WTC11 (cell line): ENCODE data around the gene RNF2. TPM values are rescaled to one million over a fixed set of nuclear protein-coding genes. Genes with fewer than 3 reads are reported as not detected.

Experiments used
- ATAC-seq: fragments of 200-7000 bp; cut with Tn5 transposase; 2 replicates; pipeline ENCODE4 v1.10.0; 2021; ENCODE audit warnings: mild to moderate bottlenecking, moderate library complexity
- CTCF ChIA-PET: fragments of 300-600 bp; sonication (Branson Sonifier 250); formaldehyde crosslinking; loops from one replicate; lab custom pipeline; 2021; ENCODE audit warnings: antibody characterized with exemption; lab: Charles Lee
- POLR2A ChIA-PET: fragments of 350-600 bp; sonication (Branson Sonifier 250); formaldehyde crosslinking; loops from one replicate; lab custom pipeline; 2021; ENCODE audit warnings: antibody characterized with exemption; lab: Charles Lee
- DNase-seq: peaks from one replicate; pipeline ENCODE4 v3.0.0; 2021; ENCODE audit warnings: low spot score
- H3K27ac Mint-ChIP-seq: 2 replicates; pipeline ENCODE4 v1.8.0; 2021; ENCODE audit warnings: mixed read lengths
- H3K27me3 Mint-ChIP-seq: 2 replicates; pipeline ENCODE4 v1.8.0; 2021; ENCODE audit warnings: low read depth, mild to moderate bottlenecking, moderate library complexity, mixed read lengths
- H3K36me3 Mint-ChIP-seq: 2 replicates; pipeline ENCODE4 v1.8.0; 2021; ENCODE audit warnings: mixed read lengths
- H3K4me1 Mint-ChIP-seq: 2 replicates; pipeline ENCODE4 v1.8.0; 2022; ENCODE audit warnings: mixed read lengths
- H3K4me3 Mint-ChIP-seq: 2 replicates; pipeline ENCODE4 v1.8.0; 2021; ENCODE audit warnings: mild to moderate bottlenecking, moderate library complexity, mixed read lengths
- H3K9me3 Mint-ChIP-seq: 2 replicates; pipeline ENCODE4 v1.8.0; 2021; ENCODE audit warnings: mixed read lengths
- ATF6 ChIP-seq: sonication (generic); formaldehyde crosslinking; IDR thresholded peaks from 2 replicates; pipeline ENCODE4 v1.8.1; 2023; ENCODE audit warnings: mild to moderate bottlenecking, missing genetic modification reagents
- CREM ChIP-seq: sonication (generic); formaldehyde crosslinking; IDR thresholded peaks from 2 replicates; pipeline ENCODE4 v1.8.1; 2022; ENCODE audit warnings: mild to moderate bottlenecking, missing genetic modification reagents, moderate library complexity
- SMAD4 ChIP-seq: sonication (generic); formaldehyde crosslinking; IDR thresholded peaks from 2 replicates; pipeline ENCODE4 v1.8.0; 2022; ENCODE audit warnings: mild to moderate bottlenecking, missing genetic modification reagents
- ZNF138 ChIP-seq: sonication (generic); formaldehyde crosslinking; conservative IDR thresholded peaks from 2 replicates; pipeline ENCODE4 v1.8.1; 2022; ENCODE audit warnings: mild to moderate bottlenecking, moderate library complexity, missing genetic modification reagents
- ZNF512 ChIP-seq: sonication (generic); formaldehyde crosslinking; IDR thresholded peaks from 2 replicates; pipeline ENCODE4 v1.8.1; 2022; ENCODE audit warnings: missing genetic modification reagents, borderline replicate concordance
- total RNA-seq: library from RNA; stranded (reverse); gene quantifications from 3 replicates; pipeline ENCODE4 v1.2.3, GENCODE V29; 2021
- TF ChIP-seq, protein P1 (sequence below): sonication (generic); formaldehyde crosslinking; IDR thresholded peaks from 2 replicates; pipeline ENCODE4 v1.8.1; 2022; ENCODE audit warnings: mild to moderate bottlenecking, missing genetic modification reagents, moderate library complexity, borderline replicate concordance
- TF ChIP-seq, protein P2 (sequence below): fragments of 250-450 bp; sonication (Bioruptor Pico); IDR thresholded peaks from 2 replicates; pipeline ENCODE4 v1.9.0; 2021; ENCODE audit warnings: mild to moderate bottlenecking, borderline replicate concordance
- TF ChIP-seq, protein P3 (sequence below): fragments of 250-450 bp; sonication (Bioruptor Pico); IDR thresholded peaks from 2 replicates; pipeline ENCODE4 v1.9.0; 2021; ENCODE audit warnings: mild to moderate bottlenecking
- TF ChIP-seq, protein P4 (sequence below): sonication (generic); formaldehyde crosslinking; IDR thresholded peaks from 2 replicates; pipeline ENCODE4 v1.8.0; 2023; ENCODE audit warnings: mild to moderate bottlenecking, missing genetic modification reagents
- TF ChIP-seq, protein P5 (sequence below): sonication (generic); formaldehyde crosslinking; IDR thresholded peaks from 2 replicates; pipeline ENCODE4 v1.8.0; 2022; ENCODE audit warnings: mild to moderate bottlenecking, missing genetic modification reagents

Gene RNF2
- total RNA-seq, 1 experiment from 2014 or later: 37.3 TPM

DNA sequence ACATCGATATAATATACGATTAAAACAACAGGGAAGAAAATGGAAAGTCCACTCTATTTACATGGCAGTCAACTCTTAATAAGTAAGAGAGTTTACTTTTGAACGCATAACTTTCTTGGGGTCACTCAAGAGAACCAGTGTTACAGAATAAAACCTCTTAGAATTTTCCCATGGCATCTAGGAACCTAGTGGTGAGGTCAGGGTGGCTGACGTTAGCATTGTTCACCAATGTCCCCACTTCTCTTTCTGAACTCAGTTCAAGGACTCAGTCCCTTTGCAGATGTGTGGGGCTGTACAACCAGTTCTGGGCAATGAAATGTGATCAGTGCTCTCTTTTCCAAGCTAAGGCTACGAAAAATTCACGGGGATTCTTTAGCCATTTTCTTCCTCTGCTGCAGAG is 2.6 kb upstream of the RNF2 start (continued):
- no peak for TF ChIP-seq ATF6 (CRISPR knock-in tag)
- TF ChIP-seq CREM (CRISPR knock-in tag): no peak

DNA sequence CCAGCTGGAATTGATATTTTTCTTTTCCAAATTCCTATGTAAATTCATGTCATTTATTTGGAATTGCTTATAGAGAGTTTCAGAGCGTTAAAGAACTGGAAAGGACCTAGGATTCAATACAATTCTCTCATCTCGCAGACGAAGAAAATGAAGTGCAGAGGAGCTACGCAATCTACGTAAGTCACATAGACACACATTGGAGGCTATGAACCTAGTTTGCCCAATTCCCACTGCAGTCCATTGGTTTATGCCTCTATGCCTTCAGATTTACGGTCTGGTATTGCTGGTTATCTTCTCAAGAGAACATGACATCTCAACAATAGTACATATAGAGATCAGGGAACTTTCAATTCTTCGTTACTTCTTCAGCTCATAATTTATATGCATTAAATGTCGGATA is 971 bp upstream of the RNF2 start:
- H3K36me3 Mint-ChIP-seq: 0 out of 2 replicates have a peak, but pooled peaks cover 7% of the 10 kb centered on the region
- H3K4me1 Mint-ChIP-seq: peaks cover 38% of the 10 kb centered on the region
- H3K4me3 Mint-ChIP-seq: peak overlapping the region; percentile 72
- POLR2A ChIA-PET: interaction anchor here (1.0 kb wide), 1 partner anchor 273 kb away, joined by 4 read pairs; the partner anchor contains the start of gene IVNS1ABP
- peaks cover 27% of the 10 kb centered on the region for H3K27me3 Mint-ChIP-seq
- peak overlapping the region; percentile 66; the same call in 1 of the 2 replicates for H3K27ac Mint-ChIP-seq
- TF ChIP-seq, protein P1, sequence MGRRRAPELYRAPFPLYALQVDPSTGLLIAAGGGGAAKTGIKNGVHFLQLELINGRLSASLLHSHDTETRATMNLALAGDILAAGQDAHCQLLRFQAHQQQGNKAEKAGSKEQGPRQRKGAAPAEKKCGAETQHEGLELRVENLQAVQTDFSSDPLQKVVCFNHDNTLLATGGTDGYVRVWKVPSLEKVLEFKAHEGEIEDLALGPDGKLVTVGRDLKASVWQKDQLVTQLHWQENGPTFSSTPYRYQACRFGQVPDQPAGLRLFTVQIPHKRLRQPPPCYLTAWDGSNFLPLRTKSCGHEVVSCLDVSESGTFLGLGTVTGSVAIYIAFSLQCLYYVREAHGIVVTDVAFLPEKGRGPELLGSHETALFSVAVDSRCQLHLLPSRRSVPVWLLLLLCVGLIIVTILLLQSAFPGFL (CRISPR knock-in tag): no peak
- TF ChIP-seq, protein P2, sequence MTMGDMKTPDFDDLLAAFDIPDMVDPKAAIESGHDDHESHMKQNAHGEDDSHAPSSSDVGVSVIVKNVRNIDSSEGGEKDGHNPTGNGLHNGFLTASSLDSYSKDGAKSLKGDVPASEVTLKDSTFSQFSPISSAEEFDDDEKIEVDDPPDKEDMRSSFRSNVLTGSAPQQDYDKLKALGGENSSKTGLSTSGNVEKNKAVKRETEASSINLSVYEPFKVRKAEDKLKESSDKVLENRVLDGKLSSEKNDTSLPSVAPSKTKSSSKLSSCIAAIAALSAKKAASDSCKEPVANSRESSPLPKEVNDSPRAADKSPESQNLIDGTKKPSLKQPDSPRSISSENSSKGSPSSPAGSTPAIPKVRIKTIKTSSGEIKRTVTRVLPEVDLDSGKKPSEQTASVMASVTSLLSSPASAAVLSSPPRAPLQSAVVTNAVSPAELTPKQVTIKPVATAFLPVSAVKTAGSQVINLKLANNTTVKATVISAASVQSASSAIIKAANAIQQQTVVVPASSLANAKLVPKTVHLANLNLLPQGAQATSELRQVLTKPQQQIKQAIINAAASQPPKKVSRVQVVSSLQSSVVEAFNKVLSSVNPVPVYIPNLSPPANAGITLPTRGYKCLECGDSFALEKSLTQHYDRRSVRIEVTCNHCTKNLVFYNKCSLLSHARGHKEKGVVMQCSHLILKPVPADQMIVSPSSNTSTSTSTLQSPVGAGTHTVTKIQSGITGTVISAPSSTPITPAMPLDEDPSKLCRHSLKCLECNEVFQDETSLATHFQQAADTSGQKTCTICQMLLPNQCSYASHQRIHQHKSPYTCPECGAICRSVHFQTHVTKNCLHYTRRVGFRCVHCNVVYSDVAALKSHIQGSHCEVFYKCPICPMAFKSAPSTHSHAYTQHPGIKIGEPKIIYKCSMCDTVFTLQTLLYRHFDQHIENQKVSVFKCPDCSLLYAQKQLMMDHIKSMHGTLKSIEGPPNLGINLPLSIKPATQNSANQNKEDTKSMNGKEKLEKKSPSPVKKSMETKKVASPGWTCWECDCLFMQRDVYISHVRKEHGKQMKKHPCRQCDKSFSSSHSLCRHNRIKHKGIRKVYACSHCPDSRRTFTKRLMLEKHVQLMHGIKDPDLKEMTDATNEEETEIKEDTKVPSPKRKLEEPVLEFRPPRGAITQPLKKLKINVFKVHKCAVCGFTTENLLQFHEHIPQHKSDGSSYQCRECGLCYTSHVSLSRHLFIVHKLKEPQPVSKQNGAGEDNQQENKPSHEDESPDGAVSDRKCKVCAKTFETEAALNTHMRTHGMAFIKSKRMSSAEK (CRISPR knock-in tag): no peak
- TF ChIP-seq SMAD4 (no peak), ZNF138 (CRISPR knock-in tag) (no peak), ZNF512 (CRISPR knock-in tag) (no peak)
- TF ChIP-seq, protein P3, sequence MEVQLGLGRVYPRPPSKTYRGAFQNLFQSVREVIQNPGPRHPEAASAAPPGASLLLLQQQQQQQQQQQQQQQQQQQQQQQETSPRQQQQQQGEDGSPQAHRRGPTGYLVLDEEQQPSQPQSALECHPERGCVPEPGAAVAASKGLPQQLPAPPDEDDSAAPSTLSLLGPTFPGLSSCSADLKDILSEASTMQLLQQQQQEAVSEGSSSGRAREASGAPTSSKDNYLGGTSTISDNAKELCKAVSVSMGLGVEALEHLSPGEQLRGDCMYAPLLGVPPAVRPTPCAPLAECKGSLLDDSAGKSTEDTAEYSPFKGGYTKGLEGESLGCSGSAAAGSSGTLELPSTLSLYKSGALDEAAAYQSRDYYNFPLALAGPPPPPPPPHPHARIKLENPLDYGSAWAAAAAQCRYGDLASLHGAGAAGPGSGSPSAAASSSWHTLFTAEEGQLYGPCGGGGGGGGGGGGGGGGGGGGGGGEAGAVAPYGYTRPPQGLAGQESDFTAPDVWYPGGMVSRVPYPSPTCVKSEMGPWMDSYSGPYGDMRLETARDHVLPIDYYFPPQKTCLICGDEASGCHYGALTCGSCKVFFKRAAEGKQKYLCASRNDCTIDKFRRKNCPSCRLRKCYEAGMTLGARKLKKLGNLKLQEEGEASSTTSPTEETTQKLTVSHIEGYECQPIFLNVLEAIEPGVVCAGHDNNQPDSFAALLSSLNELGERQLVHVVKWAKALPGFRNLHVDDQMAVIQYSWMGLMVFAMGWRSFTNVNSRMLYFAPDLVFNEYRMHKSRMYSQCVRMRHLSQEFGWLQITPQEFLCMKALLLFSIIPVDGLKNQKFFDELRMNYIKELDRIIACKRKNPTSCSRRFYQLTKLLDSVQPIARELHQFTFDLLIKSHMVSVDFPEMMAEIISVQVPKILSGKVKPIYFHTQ (CRISPR knock-in tag): no peak
- TF ChIP-seq, protein P4, sequence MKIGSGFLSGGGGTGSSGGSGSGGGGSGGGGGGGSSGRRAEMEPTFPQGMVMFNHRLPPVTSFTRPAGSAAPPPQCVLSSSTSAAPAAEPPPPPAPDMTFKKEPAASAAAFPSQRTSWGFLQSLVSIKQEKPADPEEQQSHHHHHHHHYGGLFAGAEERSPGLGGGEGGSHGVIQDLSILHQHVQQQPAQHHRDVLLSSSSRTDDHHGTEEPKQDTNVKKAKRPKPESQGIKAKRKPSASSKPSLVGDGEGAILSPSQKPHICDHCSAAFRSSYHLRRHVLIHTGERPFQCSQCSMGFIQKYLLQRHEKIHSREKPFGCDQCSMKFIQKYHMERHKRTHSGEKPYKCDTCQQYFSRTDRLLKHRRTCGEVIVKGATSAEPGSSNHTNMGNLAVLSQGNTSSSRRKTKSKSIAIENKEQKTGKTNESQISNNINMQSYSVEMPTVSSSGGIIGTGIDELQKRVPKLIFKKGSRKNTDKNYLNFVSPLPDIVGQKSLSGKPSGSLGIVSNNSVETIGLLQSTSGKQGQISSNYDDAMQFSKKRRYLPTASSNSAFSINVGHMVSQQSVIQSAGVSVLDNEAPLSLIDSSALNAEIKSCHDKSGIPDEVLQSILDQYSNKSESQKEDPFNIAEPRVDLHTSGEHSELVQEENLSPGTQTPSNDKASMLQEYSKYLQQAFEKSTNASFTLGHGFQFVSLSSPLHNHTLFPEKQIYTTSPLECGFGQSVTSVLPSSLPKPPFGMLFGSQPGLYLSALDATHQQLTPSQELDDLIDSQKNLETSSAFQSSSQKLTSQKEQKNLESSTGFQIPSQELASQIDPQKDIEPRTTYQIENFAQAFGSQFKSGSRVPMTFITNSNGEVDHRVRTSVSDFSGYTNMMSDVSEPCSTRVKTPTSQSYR (CRISPR knock-in tag): no peak
- TF ChIP-seq, protein P5, sequence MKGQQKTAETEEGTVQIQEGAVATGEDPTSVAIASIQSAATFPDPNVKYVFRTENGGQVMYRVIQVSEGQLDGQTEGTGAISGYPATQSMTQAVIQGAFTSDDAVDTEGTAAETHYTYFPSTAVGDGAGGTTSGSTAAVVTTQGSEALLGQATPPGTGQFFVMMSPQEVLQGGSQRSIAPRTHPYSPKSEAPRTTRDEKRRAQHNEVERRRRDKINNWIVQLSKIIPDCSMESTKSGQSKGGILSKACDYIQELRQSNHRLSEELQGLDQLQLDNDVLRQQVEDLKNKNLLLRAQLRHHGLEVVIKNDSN: no peak
- TF ChIP-seq, all 79 proteins: peak for 0
- no peak for ATAC-seq
- CTCF ChIA-PET: interaction anchor here (1.2 to 2.2 kb wide), 2 partner anchors 126 to 238 kb away, joined by 3 to 11 read pairs; no protein-coding TSS in a partner anchor
- DNase-seq: no peak
- H3K9me3 Mint-ChIP-seq: no peaks in the 10 kb centered on the region
